Fibroblast of skin of right quadriceps (primary cell): ENCODE results near the gene KIAA0040.

Source experiments
- DNase-seq: peaks from one replicate; pipeline ENCODE4 v3.0.0-alpha.2; 2013

Gene KIAA0040

DNA sequence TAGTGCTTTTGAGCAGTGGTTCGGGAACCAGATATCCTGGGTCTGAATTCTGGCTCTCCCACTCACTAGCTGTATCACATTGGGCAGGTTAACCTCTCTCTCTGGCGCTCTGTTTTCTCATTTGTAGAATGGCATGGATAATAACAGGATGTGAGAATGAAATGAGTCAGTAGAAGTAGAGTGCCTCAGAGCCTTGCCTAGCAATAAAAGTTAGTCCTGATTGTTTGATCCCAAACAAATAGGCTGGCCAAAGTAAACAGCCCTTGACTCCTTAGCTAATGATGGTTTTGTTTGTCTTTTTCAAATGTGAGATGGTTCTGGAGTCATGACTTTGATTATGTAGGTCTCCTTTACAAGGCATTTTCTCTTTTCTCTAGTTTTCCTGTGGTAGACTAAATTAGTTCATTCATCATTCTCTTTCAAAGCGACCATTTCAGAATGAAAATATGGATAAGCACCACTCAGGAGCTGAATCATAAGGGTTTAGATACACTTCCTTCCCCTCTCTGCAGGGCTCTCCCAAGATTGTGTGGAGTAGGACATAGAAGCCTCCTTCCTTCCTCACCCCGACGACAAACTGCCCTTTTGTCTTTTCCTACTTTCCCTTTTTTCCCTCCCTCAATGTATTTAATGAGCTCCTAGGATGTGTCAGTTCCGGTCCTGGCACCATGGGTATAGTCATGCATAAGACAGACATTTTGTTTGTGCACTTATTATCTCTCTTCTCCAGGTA lies 23.1 kb downstream of the KIAA0040 start:
- no peak for DNase-seq

DNA sequence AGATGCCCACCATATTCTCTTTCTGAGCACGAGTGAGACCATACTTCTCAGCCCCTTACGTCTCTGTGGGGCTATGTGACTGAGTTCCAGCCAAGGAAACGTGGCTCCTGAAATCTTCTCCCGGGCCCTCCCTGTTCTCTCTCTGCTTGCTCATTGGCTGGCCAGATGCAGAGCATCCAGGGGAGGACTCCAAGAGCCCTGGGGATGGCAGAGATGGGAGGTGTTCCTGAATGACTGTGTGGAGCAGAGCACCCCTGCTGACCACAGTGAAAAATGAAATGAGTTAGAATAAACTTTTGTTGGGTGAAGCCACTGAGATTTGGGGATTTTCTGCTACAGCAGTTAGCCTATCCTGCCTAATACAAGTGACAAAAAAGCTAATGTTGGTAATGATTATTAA lies 23.8 kb downstream of the KIAA0040 start:
- DNase-seq, result no peak

DNA sequence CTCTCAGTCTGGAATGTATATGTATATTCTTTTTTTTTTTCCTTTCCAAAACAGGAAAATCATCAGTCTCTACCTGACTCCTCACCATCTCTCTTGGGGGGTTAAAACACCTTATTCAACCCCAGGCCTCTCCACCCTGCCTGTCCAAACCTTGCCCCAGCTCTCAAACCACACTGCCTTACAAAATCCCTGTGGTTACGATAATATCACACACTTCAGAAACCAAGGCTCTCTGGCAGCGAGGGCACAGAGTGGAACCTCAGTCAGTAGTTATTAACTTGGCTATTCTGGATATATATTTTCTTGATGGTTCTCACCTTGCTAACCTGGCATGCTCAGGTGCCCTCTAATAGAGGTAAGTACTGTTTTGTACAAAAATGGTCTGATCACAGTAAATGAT lies 24.7 kb downstream of the KIAA0040 start:
- no peak for DNase-seq

DNA sequence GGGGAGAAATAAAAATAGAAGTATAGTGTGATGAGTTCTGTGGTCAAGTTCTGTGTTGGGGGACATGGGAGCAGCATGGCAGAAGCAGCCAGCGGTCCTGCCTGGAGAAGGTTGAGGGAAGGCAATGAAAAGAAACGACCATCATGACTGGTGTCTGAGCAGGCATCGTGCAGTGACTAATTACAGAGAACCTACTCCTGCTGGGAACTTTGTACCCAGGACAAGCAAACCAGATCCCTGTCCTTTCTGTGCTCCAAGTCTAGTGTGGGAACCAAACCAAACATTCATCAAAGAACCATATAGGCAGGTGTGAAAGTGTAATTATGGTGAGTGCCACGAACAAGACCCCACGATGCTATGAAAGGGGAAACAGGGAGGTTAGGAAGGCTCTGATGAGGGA lies 25.8 kb downstream of the KIAA0040 start:
- no peak for DNase-seq

DNA sequence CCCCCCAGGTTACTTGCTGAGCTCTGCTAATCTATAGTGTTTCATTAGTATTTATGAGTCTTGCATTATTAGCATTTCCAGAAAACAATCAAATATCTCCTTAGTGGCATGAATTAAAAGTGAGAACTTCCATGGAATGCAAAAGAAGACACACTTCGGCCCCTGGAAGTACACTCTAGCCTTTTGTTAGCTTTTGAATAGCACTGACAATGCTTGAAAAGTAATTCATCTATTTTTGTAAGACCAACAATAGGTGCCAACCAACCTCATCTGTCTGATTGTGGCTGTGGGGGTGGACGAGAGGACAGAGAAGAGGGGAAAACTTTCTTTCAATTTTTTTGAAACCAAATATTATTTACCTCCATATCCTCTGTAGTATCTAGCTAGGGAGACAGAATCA lies 27.8 kb downstream of the KIAA0040 start:
- DNase-seq, result no peak

DNA sequence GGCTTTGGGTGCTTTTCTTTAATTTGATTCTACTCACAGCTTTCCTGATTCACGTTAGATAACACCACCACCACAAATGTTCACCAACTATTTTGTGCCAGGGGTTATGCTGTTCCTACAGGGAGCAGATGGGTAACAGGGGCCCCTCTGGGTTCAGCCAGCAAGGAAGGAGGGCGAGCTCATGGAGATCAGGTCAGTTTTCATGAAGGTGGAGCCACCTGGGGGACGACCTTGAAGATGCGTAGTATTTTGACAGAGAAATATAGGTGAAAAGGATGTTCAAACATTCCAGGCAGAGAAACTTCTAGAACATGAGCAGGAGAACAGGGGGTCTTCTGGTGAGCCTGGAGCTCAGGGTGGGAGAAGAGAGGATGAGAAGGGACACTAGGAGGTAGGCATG lies 28.9 kb downstream of the KIAA0040 start:
- no peak for DNase-seq

DNA sequence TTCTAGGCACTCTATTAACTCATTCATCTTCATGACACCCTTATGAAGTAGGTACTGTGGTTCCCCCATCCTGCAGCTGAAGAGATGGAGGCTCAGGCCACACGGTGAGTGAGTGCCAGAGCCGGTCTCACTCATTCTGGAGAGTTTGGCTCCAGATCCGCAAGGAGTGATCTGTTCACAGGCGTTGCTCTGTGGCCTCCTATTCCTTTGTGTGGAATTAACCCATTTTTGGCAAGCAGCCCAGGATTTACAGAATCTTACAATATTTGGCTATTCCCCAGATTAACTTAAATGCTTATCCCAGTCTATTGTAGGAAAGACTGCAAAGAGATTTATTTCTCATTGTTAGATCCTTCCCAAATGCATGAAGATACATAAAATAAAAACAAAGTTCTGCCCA lies 29.6 kb downstream of the KIAA0040 start:
- no peak for DNase-seq

DNA sequence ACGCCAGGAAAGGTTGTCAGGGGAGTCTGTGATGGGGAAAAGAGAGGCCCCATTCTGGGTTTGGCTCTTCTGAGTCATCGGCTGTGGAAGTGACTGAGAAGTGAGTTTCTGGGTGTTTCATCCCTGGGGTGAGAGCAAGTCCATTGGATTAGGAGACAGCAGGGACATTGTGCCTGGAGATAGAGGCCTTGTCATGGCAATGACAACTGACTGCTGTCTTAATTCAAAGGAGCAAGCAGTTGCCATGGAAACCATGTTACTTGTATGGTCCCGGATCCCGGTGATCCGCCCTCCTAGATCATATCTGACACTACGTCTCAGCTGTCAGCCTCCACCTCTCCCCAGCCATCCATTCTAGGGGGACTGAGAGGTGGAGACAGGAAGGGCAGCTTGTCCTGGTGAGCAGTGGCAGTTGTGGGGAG lies 34.4 kb downstream of the KIAA0040 start:
- DNase-seq, result no peak

DNA sequence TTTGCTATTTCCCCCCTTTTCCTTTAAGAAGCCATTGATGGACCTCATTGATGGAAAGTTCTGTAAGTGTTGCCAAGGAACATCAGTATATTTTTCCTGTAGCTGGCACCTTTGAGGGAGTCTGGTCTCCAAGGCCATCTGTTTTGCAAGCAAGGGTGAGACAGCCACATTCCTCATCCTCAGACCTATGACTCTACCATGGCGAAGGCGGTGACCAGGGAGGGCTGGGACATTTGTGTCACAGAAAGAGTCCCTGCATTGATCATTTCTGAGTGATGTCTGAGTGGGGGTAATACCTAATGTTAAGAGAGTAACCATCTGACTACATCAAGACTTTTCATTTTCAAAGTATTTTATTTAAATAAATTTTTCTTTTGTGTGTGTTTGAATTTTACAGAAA lies 35.4 kb downstream of the KIAA0040 start:
- DNase-seq, result no peak

DNA sequence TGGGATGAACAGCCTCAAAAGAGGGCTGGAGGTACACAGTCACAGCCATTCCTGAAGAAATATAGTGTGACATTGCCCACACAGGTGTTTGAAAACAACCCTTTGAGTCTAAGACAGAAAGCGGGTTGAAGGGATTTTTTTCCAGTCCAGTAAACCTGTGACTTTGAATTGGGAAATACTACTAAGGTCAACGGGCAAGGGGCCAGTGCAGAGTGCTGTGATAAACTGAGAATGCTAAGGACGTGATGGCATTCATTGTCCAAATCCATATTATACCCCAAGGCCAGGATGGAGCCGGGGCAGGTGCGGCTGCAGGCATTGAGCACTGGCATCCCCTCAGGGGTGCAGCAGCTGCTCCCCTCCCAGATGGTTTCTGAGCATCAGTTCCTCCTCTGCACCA lies 36.6 kb downstream of the KIAA0040 start:
- DNase-seq, result no peak

DNA sequence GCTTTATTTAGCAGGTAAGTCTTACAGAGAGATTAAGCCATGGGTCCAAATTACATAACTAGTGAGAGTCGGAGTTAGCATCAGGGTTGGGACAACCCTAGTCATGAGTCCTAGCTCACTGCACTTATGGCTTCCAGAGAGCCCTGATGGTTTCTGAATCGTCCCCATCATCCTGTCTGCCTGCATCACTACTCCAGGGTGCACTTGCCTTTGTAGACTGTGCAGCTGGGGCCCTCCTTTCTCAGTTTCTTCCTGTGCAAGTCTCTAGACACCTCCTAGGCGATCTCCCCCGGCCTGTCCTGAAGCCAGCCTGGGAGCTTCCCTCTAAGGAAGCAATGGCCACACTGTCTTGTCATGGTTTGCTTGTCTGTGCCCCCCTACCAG lies 37.1 kb downstream of the KIAA0040 start:
- DNase-seq, result no peak

DNA sequence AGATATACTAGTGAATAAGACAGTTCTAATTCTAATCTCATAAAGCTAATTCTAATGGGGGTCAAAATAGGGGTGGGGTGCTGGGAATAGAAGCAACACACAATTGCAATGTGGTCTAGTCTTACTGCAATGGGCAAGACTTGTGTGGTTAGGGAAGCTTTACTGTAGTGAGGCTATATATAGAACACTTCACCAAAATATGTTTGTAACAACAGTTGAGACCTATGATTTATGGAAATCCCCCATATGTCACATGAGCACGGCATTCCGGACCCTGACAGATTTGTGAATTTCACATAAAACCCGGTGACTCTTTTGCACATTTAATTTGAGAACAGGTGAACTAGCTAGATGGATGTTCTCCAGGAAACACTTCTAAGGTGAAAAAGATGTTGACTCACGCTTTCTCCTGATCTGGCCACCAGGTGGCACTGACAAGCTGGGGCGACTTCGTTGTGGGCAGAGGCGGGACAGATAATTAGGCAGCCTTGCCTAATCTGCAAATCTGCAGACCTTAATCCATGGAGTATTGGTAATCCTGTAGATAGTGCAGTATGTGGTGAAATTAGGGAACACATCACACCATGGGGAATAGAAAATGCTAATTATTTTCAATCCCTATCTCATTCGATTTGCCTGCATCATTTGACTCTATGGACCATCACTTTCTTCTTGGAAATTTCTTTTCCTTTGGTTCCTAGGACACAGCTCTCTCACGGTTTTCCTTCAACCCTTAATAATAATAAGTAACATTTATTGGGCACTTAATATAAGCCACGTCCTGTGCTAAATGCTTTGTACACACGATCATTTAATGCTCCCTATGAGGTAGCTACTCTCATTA lies 37.7 kb downstream of the KIAA0040 start:
- peak; percentile 37 for DNase-seq

DNA sequence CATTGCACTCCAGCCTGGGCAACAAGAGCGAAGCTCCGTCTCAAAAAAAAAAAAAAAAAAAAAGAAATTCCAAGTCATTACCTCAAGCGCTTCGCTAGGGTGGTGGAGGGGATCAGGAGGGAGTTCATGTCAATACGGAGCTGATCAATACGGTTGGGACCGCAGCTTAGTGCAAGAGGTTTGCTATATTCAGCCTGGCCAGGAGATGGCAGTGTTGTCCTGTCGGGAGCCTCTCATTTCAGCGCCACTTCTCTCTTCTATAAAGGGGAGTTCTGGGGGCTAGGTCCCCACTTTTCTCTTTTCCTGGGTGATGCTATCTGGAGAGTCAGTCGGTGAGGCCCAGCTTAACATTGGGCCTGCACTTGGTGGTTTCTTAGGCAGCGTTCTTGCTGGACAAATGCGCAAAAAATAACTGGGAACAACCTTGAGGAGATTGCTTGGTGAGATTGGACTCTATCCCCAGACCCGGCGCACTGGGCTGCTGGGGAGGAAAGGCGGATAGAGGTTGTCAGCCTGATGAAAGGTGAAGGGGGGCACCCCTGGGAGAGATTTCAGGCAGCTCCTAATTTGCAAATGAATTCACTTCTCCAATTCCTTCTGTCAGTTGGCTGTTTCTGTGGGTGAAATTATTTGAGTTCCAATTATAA lies 40.4 kb downstream of the KIAA0040 start:
- DNase-seq, result peak; percentile 17

DNA sequence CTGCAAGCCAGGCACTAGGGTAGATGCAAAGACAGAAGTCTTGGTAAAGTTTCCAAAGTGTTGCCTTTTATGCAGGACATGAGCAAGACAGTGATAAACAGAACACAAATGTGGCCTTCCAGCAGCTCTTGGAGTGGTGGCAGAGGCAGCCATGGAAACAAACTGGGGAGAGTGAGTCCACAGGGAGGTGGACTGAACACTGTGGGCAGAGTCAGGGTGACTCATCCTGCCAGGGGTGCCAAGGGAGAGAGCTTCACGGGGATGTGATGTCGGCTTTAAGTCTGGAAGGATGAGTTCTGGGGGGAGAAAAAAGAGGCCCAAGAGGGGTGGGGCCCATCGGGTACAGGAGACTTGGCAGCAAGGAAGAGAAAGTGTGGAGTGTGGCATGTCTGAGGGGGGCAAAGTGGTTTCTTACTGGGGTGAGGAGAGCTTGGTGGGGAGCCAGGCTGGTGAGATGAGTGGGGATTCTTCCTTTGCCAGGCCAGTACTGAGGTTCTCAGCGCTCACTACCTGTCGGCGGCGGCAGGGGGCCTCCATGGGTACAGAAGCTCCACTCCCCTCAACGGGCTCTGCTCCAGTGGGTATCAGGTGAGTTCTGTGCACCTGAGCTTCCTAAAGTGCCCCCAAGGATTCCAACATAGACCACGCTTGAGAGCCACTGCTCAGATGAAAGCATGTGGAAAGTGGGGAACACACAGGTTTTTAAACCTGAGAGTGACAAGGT lies 41.8 kb downstream of the KIAA0040 start:
- no peak for DNase-seq

DNA sequence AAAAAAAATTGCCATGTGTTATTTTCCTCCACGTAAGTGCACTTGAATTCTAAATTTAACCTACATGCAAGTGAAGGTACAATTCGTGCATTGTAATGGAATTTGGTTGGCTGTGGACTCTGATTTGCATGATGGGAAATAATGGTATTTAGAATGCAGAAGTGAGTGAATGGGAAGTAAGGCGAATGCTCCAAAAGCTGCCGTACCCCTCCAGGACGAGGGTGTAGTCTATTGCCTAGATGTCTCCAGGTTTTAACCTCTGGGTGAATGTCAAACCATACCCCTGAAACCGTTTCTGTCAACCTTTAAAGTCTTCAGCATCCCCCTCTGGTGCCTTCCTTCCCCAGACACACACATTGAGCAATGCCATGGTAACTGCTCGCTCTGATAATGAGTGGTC lies 44.5 kb downstream of the KIAA0040 start:
- DNase-seq, result no peak

DNA sequence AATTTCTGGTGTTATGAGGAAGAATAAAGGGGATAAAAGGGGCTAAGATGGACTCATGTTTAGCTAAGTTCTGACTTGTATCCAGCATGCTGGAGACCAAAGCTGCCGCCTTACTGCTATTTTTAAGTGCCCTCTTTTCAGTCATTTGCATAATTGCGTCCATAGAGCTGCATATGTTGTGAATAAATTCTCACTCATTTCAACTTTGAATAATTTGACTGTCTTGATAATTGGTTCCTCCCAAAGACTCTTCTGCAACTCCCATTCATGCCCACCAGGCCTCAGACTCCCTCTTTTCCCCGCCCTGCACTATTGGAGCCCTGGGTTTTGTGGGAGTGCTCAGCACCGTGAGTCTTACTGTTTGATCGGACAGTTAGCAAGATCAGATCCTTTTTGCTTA lies 45.0 kb downstream of the KIAA0040 start:
- DNase-seq, result no peak

DNA sequence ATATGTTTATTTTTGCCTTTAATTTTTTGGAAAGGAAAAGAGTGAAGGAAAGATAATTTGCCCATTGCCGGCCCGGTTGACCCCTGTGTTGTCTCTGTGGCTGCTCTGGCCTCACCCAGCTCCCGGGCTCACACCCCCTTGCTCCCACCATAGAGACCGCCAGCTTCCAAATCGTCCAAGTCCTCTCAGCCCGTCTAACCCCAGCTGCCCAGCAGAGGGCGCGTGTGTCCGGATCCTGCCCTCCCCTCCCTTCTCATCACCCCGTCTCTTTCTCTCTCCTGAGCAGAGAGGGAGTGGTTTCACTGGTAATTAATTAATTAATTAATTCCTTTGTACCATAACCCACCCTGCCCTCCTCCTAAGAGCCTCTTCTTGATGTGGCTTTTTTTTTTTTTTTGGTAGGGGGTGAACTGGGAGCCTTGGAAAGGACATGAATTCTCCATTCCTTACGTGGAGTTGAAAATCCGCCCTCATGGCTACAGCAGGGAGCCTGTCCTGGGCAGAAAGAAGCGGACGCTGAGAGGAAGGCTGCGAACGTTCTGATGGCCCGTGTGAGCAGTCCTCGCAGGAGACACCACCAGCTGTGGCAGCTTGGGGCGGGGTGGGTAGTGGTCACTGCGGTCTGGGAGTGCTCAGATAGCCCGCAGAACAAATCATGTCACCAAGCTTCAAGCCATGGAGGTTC lies 45.9 kb downstream of the KIAA0040 start:
- peak; percentile 46 for DNase-seq

DNA sequence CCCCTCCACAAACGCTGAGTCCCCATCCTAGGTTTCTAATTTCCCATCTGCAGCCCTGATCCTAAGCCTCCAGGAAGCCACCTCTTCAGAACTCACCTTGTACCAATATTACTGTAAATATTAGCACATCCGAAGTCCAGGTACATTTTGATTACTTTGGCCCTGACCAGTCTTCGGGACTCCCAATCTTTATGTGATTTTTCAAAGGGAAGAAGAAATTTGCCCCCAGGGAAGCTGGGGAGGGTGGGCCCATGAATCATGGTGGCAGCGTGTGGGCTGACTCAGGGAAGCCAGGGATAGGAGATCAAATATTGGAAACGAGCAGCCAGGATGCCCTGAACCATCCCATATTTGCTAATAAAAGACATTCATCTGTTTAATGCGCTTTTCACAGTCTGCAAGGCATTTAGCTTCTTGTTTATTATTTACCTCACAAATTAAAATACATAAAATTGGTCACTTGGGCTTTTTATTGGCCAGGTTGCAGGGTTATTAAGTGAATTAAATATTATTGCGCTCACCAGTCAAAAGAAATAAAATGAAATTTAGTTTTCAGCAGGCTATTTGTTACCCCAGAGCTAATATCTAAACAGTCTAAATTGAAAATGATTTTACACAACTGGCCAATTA lies 46.6 kb downstream of the KIAA0040 start:
- DNase-seq, result no peak

DNA sequence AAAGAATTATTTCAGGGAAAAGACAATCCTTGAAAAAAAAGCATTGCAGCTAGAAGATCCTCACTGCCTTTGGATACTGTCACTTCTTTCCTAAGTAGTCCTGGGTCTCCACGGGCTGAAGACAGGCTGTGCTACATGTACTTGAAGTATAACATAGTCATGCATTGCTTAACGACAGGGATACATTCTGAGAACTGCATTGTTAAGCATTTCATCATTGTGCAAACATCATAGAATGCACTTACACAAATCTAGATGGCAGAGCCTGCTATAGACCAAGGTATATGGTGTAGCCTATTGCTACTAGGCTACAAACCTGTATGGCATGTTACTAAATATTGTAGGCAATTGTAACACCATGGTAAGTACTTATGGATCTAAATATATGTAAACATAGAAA lies 54.0 kb downstream of the KIAA0040 start:
- DNase-seq, result no peak

DNA sequence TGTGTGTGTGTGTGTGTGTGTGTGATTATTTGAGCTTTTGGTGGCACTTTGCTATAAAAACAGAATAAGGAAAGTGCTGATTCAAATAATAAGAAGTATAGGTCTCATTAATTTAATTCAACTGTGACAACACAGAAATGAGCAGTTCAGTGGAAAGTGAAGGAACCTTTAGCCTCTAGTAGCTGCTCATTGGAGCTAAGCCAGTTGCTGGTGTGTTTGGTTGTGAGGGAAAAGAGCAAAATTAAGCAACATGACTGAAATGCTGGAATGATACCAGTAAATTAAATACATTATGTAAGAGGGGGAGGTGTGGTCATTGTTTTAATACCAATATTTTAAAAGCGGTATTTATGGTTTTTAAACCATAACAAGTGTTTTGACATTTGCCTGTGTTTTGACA lies 55.2 kb downstream of the KIAA0040 start:
- no peak for DNase-seq

DNA sequence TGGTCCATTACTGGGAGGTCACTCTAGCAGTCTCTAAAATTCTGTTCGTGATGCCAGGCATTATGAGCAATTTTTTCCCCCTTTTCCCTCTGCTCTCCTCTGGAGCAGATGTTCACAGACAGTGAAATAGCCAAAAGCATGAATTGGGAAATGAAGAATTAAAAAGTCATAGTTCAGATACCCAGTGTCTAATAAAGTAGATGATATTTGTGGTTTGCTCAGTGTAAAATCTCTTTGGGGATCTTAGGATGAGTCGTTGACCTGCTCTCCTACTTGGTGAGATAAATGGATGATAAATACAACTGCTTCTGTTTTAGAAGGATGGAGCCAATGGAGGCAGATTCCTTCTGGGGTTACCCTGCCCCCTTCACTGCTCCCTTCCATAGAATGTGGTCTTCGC lies 56.3 kb downstream of the KIAA0040 start:
- peak; percentile 38 for DNase-seq

DNA sequence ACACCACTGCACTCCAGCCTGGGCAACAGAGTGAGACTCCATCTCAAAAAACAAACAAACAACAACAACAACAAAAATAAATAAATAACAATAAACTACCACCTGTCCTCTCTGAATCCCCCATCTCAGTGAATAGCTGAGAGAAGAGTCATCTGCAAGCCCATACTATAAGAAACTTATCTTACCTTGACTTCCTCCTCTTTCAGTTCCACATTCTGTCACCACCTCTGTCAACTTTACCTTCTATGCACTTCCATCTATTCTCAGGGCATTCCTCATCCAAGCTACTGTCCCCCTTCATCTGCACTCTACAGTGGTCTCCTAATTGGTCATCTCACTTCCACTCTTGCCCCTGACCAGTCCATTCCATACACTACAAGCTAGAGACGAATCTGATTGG lies 58.1 kb downstream of the KIAA0040 start:
- no peak for DNase-seq
